Measurements from ENCODE around the gene CDR2.

- TF ChIP-seq CTCF (IDR thresholded peaks at IDR 0.05; ENCODE audit: insufficient read depth, low read depth, low read length) = no peak
- no peak for TF ChIP-seq EZH2 (IDR thresholded peaks at IDR 0.05; ENCODE audit: insufficient read depth, low read length)
Measured at GRCh38 chr16:22307838-22308237, 66.6 kb downstream of the CDR2 start.

Measured in astrocyte (in vitro differentiated cells and primary cell).